ENCODE measurements around the gene CFAP299. TPM values are rescaled to one million over a fixed set of nuclear protein-coding genes. Genes with fewer than 3 reads are reported as not detected.
"Not testable (repeated sequence)": the region's sequence is repeated elsewhere in the genome, so short reads cannot be mapped to it uniquely, and the experiment has no call there.

The CFAP299 gene
- total and polyA plus RNA-seq, 2 donors (not counting 1 experiment from before 2014, with no cell fraction given) = not detected

GRCh38 chr4:80336582-80336981 lies 1.1 kb downstream of the CFAP299 start:
- peaks cover 21% of the 10 kb centered on the region for H3K27me3 Mint-ChIP-seq
- Histone ChIP-seq H3K27me3 (replicated peaks in 1 of 4; ENCODE audit: control extremely low read depth in 1 of 4, control insufficient read depth in 3 of 4, insufficient read depth in 4 of 4, low read length in 3 of 4) (peaks cover 0 to 30% (median 23%) of the 10 kb centered on the region in 4 experiments), H3K27ac (ENCODE audit: low read length in 2 of 2) (no peak overlapping the region), H3K79me2 (ENCODE audit: control insufficient read depth, insufficient read depth, low read length) (no peaks in the 10 kb centered on the region), H3K4me1 (ENCODE audit: control insufficient read depth in 2 of 2, insufficient read depth in 2 of 2, low read length in 2 of 2) (peaks cover 15% of the 10 kb centered on the region in 2 donors), H2AFZ (ENCODE audit: insufficient read depth, low read depth, low read length, poor library complexity, severe bottlenecking) (no peak overlapping the region), H3K4me2 (replicated peaks; ENCODE audit: low read depth, low read length, poor library complexity, severe bottlenecking) (peak overlapping the region; percentile 91), H3K36me3 (replicated peaks in 1 of 2; ENCODE audit: control extremely low read depth in 1 of 2, control insufficient read depth in 1 of 2, extremely low read depth in 1 of 2, insufficient read depth in 2 of 2, low read length in 1 of 2) (no peaks in the 10 kb centered on the region), H3K4me3 (ENCODE audit: control extremely low read depth in 1 of 5, extremely low read depth in 1 of 5, insufficient read depth in 1 of 5, low read depth in 2 of 5, low read length in 4 of 5) (peak overlapping the region in 1 of 5 experiments; percentile 67), H4K20me1 (ENCODE audit: control insufficient read depth, insufficient read depth, low read length, poor library complexity, severe bottlenecking) (no peaks in the 10 kb centered on the region), H3K9me3 (ENCODE audit: control extremely low read depth in 1 of 3, control insufficient read depth in 2 of 3, insufficient read depth in 1 of 3, low read length in 2 of 3) (peaks cover 0 to 18% (median under 1%) of the 10 kb centered on the region in 3 donors), H3K9ac (ENCODE audit: low read length) (peak overlapping the region; percentile 77)
- no peak overlapping the region for H3K27ac Mint-ChIP-seq
- ChIA-PET CTCF (interaction anchor here (2.1 kb wide), 1 partner anchor 1384 kb away, joined by 8 read pairs; no protein-coding TSS in a partner anchor), POLR2A (no interaction called here)
- H3K4me3 Mint-ChIP-seq = peak overlapping the region; percentile 87
- H3K9me3 Mint-ChIP-seq (ENCODE audit: insufficient read depth) = peaks cover 1% of the 10 kb centered on the region
- ATAC-seq (ENCODE audit: low read depth) (no peak), DNase-seq (peak; percentile 10)
- peaks cover 15% of the 10 kb centered on the region for H3K4me1 Mint-ChIP-seq
- WGBS (ENCODE audit: insufficient coverage) = 17% methylated on average over 7 of the region's 10 CpGs
- intact Hi-C loops (cut with micrococcal nuclease) = no loop called here
- TF ChIP-seq EZH2 (IDR thresholded peaks at IDR 0.05; ENCODE audit: borderline replicate concordance, insufficient read depth, low read depth, low read length, poor library complexity, severe bottlenecking) (no peak), CTCF (IDR thresholded peaks at IDR 0.05) (no peak)

GRCh38 chr4:80340036-80340435 lies 4.5 kb downstream of the CFAP299 start:
- 56% methylated on average over 1 of the region's 2 CpGs for WGBS (ENCODE audit: insufficient coverage)
- TF ChIP-seq EZH2 (IDR thresholded peaks at IDR 0.05; ENCODE audit: borderline replicate concordance, insufficient read depth, low read depth, low read length, poor library complexity, severe bottlenecking) (no peak), CTCF (IDR thresholded peaks at IDR 0.05) (no peak)
- Histone ChIP-seq H3K27me3 (replicated peaks in 1 of 4; ENCODE audit: control extremely low read depth in 1 of 4, control insufficient read depth in 3 of 4, insufficient read depth in 4 of 4, low read length in 3 of 4) (peaks cover 0 to 27% (median 17%) of the 10 kb centered on the region in 4 experiments), H4K20me1 (ENCODE audit: control insufficient read depth, insufficient read depth, low read length, poor library complexity, severe bottlenecking) (no peaks in the 10 kb centered on the region), H3K4me2 (replicated peaks; ENCODE audit: low read depth, low read length, poor library complexity, severe bottlenecking) (no peak overlapping the region), H3K9me3 (ENCODE audit: control extremely low read depth in 1 of 3, control insufficient read depth in 2 of 3, insufficient read depth in 1 of 3, low read length in 2 of 3) (peaks cover 0 to 27% (median 10%) of the 10 kb centered on the region in 3 donors), H3K4me3 (ENCODE audit: control extremely low read depth in 1 of 5, extremely low read depth in 1 of 5, insufficient read depth in 1 of 5, low read depth in 2 of 5, low read length in 4 of 5) (no peak overlapping the region), H3K79me2 (ENCODE audit: control insufficient read depth, insufficient read depth, low read length) (no peaks in the 10 kb centered on the region), H2AFZ (ENCODE audit: insufficient read depth, low read depth, low read length, poor library complexity, severe bottlenecking) (no peak overlapping the region), H3K27ac (ENCODE audit: low read length in 2 of 2) (no peak overlapping the region), H3K9ac (ENCODE audit: low read length) (no peak overlapping the region), H3K36me3 (replicated peaks in 1 of 2; ENCODE audit: control extremely low read depth in 1 of 2, control insufficient read depth in 1 of 2, extremely low read depth in 1 of 2, insufficient read depth in 2 of 2, low read length in 1 of 2) (no peaks in the 10 kb centered on the region), H3K4me1 (ENCODE audit: control insufficient read depth in 2 of 2, insufficient read depth in 2 of 2, low read length in 2 of 2) (peaks cover 15% of the 10 kb centered on the region in 2 donors)
- peaks cover 29% of the 10 kb centered on the region for H3K27me3 Mint-ChIP-seq
- CTCF ChIA-PET = interaction anchor here (1.0 kb wide), 1 partner anchor 15 kb away, joined by 3 read pairs; no protein-coding TSS in a partner anchor
- POLR2A ChIA-PET = no interaction called here
- peaks cover 15% of the 10 kb centered on the region for H3K4me1 Mint-ChIP-seq
- no peak for DNase-seq
- no peak overlapping the region for H3K27ac Mint-ChIP-seq
- ATAC-seq (ENCODE audit: low read depth) = no peak
- intact Hi-C loops (cut with micrococcal nuclease) = no loop called here
- no peak overlapping the region for H3K4me3 Mint-ChIP-seq
- H3K9me3 Mint-ChIP-seq (ENCODE audit: insufficient read depth) = peaks cover 19% of the 10 kb centered on the region

GRCh38 chr4:80342684-80343083 lies 7.2 kb downstream of the CFAP299 start:
- DNase-seq; ATAC-seq (ENCODE audit: low read depth); H3K4me1 ChIP-seq (ENCODE audit: control insufficient read depth in 2 of 2, insufficient read depth in 2 of 2, low read length in 2 of 2); H3K4me1 Mint-ChIP-seq; H3K4me3 Mint-ChIP-seq; H3K36me3 ChIP-seq (replicated peaks in 1 of 2; ENCODE audit: control extremely low read depth in 1 of 2, control insufficient read depth in 1 of 2, extremely low read depth in 1 of 2, insufficient read depth in 2 of 2, low read length in 1 of 2); H3K27ac Mint-ChIP-seq; H2AFZ ChIP-seq (ENCODE audit: insufficient read depth, low read depth, low read length, poor library complexity, severe bottlenecking); POLR2A ChIA-PET; H3K4me3 ChIP-seq (ENCODE audit: control extremely low read depth in 1 of 5, extremely low read depth in 1 of 5, insufficient read depth in 1 of 5, low read depth in 2 of 5, low read length in 4 of 5); H3K79me2 ChIP-seq (ENCODE audit: control insufficient read depth, insufficient read depth, low read length); intact Hi-C loops (cut with micrococcal nuclease); H4K20me1 ChIP-seq (ENCODE audit: control insufficient read depth, insufficient read depth, low read length, poor library complexity, severe bottlenecking); H3K27ac ChIP-seq (ENCODE audit: low read length in 2 of 2); CTCF ChIA-PET; H3K9ac ChIP-seq (ENCODE audit: low read length); H3K4me2 ChIP-seq (replicated peaks; ENCODE audit: low read depth, low read length, poor library complexity, severe bottlenecking): not testable (repeated sequence)
- Mint-ChIP-seq H3K9me3 (ENCODE audit: insufficient read depth) (peaks cover 19% of the 10 kb centered on the region), H3K27me3 (peaks cover 30% of the 10 kb centered on the region)
- Histone ChIP-seq H3K27me3 (replicated peaks in 1 of 4; ENCODE audit: control extremely low read depth in 1 of 4, control insufficient read depth in 3 of 4, insufficient read depth in 4 of 4, low read length in 3 of 4) (peaks cover 0 to 10% (median 8%) of the 10 kb centered on the region in 4 experiments), H3K9me3 (ENCODE audit: control extremely low read depth in 1 of 3, control insufficient read depth in 2 of 3, insufficient read depth in 1 of 3, low read length in 2 of 3) (peaks cover 0 to 21% (median 10%) of the 10 kb centered on the region in 3 donors)
